CD8-positive, alpha-beta memory T cell (primary cell): ENCODE results near the gene SCP2. TPM values are rescaled to one million over a fixed set of nuclear protein-coding genes. Genes with fewer than 3 reads are reported as not detected.

ENCODE experiments used
- CTCF ChIA-PET: fragments of 350-600 bp; sonication (Branson Sonifier 250); formaldehyde crosslinking; loops from one replicate; lab custom pipeline; 2021; ENCODE audit warnings: antibody characterized with exemption; lab: Charles Lee
- POLR2A ChIA-PET: fragments of 350-600 bp; sonication (Branson Sonifier 250); formaldehyde crosslinking; loops from one replicate; lab custom pipeline; 2021; ENCODE audit warnings: antibody characterized with exemption; lab: Charles Lee
- DNase-seq, 5 donors: peaks; one replicate each; pipeline versions ENCODE4 v3.0.0 to v3.0.0-alpha.2; 2020 to 2022; ENCODE audit warnings: mixed read lengths in 1 of 5
- H3K27ac ChIP-seq: one replicate; pipeline ENCODE4 v1.7.0; 2013; ENCODE audit warnings: low read depth, mild to moderate bottlenecking, low read length, moderate library complexity
- H3K27me3 ChIP-seq: 2 replicates; pipeline ENCODE4 v1.7.0; 2013; ENCODE audit warnings: low read length, mild to moderate bottlenecking; ENCODE audit not compliant: insufficient read depth, poor library complexity, severe bottlenecking
- H3K36me3 ChIP-seq: 2 replicates; pipeline ENCODE4 v1.7.0; 2013; ENCODE audit warnings: mild to moderate bottlenecking, low read length, moderate library complexity; ENCODE audit not compliant: insufficient read depth
- H3K4me1 ChIP-seq: 2 replicates; pipeline ENCODE4 v1.7.0; 2013; ENCODE audit warnings: mild to moderate bottlenecking, low read length, moderate library complexity; ENCODE audit not compliant: insufficient read depth
- H3K4me3 ChIP-seq: 2 replicates; pipeline ENCODE4 v1.7.0; 2013; ENCODE audit warnings: mild to moderate bottlenecking, low read length
- H3K9me3 ChIP-seq: 2 replicates; pipeline ENCODE4 v1.7.0; 2013; ENCODE audit warnings: mild to moderate bottlenecking, low read length
- H3K27ac Mint-ChIP-seq, 8 donors: one replicate each; pipeline ENCODE4 v1.8.0; 2020 to 2021; ENCODE audit warnings: mixed read lengths in 8 of 8, mild to moderate bottlenecking in 6 of 8, inconsistent platforms in 3 of 8, moderate library complexity in 3 of 8
- H3K27me3 Mint-ChIP-seq, 2 donors: one replicate each; pipeline ENCODE4 v1.8.0; 2020 to 2021; ENCODE audit warnings: mixed read lengths in 2 of 2, mild to moderate bottlenecking in 1 of 2, moderate library complexity in 1 of 2
- H3K36me3 Mint-ChIP-seq, 3 donors: one replicate each; pipeline ENCODE4 v1.8.0; 2020 to 2021; ENCODE audit warnings: mixed read lengths in 3 of 3, inconsistent platforms in 1 of 3, mild to moderate bottlenecking in 1 of 3
- H3K4me1 Mint-ChIP-seq, 3 donors: one replicate each; pipeline ENCODE4 v1.8.0; 2020 to 2021; ENCODE audit warnings: mixed read lengths in 3 of 3, inconsistent platforms in 1 of 3, mild to moderate bottlenecking in 1 of 3
- H3K4me3 Mint-ChIP-seq, 7 donors: one replicate each; pipeline ENCODE4 v1.8.0; 2020 to 2021; ENCODE audit warnings: mixed read lengths in 7 of 7, mild to moderate bottlenecking in 6 of 7, moderate library complexity in 4 of 7, inconsistent platforms in 2 of 7
- H3K9me3 Mint-ChIP-seq, 5 donors: one replicate each; pipeline ENCODE4 v1.8.0; 2020 to 2022; ENCODE audit warnings: mixed read lengths in 5 of 5, mild to moderate bottlenecking in 3 of 5, moderate library complexity in 2 of 5, inconsistent platforms in 1 of 5
- polyA plus RNA-seq: library from polyadenylated mRNA; unstranded; fragments of 300-500 nt; fragmentation: Illumina TruSeq; gene quantifications from one replicate; pipeline ENCODE4 v1.2.3, GENCODE V29; 2021
- total RNA-seq, 2 experiments: library from RNA; stranded (reverse); gene quantifications; one replicate each; pipeline ENCODE4 v1.2.3, GENCODE V29; 2021

The SCP2 gene
- total and polyA plus RNA-seq, 3 experiments from 2014 or later, result 66.0 to 162 (median 69.0) TPM

- CTCF ChIA-PET, result interaction anchor here (2.2 kb wide), 1 partner anchor 11 kb away, joined by 7 read pairs; no protein-coding TSS in a partner anchor
Measured at GRCh38 chr1:53026254-53026653, 99.2 kb downstream of the SCP2 start.

GRCh38 chr1:53031732-53032131, 104.7 kb downstream of the SCP2 start:
- no peak overlapping the region for H3K4me3 ChIP-seq
- peaks cover 14% of the 10 kb centered on the region for H3K36me3 ChIP-seq
- Mint-ChIP-seq H3K27me3 (no peaks in the 10 kb centered on the region), H3K27ac (peak overlapping the region in 1 of 8 donors; percentile 15), H3K4me3 (no peak overlapping the region), H3K9me3 (no peaks in the 10 kb centered on the region), H3K4me1 (peaks cover 4 to 14% (median 6%) of the 10 kb centered on the region in 3 donors), H3K36me3 (peaks cover 6 to 44% (median 17%) of the 10 kb centered on the region in 3 donors)
- no peaks in the 10 kb centered on the region for H3K9me3 ChIP-seq
- no peak overlapping the region for H3K27ac ChIP-seq
- H3K27me3 ChIP-seq, result no peaks in the 10 kb centered on the region
- H3K4me1 ChIP-seq, result no peaks in the 10 kb centered on the region
- ChIA-PET POLR2A (interaction anchor here (0.6 kb wide), 1 partner anchor 327 kb away, joined by 6 read pairs; no protein-coding TSS in a partner anchor), CTCF (no interaction called here)
- DNase-seq, result no peak

More at GRCh38 chr1:53026254-53026653, 99.2 kb downstream of the SCP2 start:
- no peak overlapping the region for H3K27ac Mint-ChIP-seq
- H3K9me3 Mint-ChIP-seq, result no peaks in the 10 kb centered on the region
- POLR2A ChIA-PET, result no interaction called here
- no peak for DNase-seq
- Histone ChIP-seq H3K27me3 (no peaks in the 10 kb centered on the region), H3K9me3 (no peaks in the 10 kb centered on the region), H3K4me3 (no peak overlapping the region), H3K4me1 (no peaks in the 10 kb centered on the region), H3K36me3 (peaks cover 6% of the 10 kb centered on the region), H3K27ac (no peak overlapping the region)
- no peaks in the 10 kb centered on the region for H3K27me3 Mint-ChIP-seq
- peaks cover 0 to 27% (median 11%) of the 10 kb centered on the region in 3 donors for H3K36me3 Mint-ChIP-seq
- peaks cover 0 to 18% (median 8%) of the 10 kb centered on the region in 3 donors for H3K4me1 Mint-ChIP-seq
- H3K4me3 Mint-ChIP-seq, result no peak overlapping the region

GRCh38 chr1:53037159-53037558, 110.1 kb downstream of the SCP2 start:
- no peaks in the 10 kb centered on the region for H3K27me3 ChIP-seq
- peaks cover 17% of the 10 kb centered on the region for H3K36me3 ChIP-seq
- H3K4me1 ChIP-seq, result no peaks in the 10 kb centered on the region
- Mint-ChIP-seq H3K27ac (peak overlapping the region in 1 of 8 donors; percentile 23), H3K27me3 (no peaks in the 10 kb centered on the region), H3K36me3 (peaks cover 4 to 42% (median 26%) of the 10 kb centered on the region in 3 donors), H3K4me3 (no peak overlapping the region), H3K4me1 (peaks cover 2 to 8% (median 4%) of the 10 kb centered on the region in 3 donors), H3K9me3 (no peaks in the 10 kb centered on the region)
- no peak overlapping the region for H3K27ac ChIP-seq
- no peaks in the 10 kb centered on the region for H3K9me3 ChIP-seq
- ChIA-PET POLR2A (no interaction called here), CTCF (no interaction called here)
- DNase-seq, result no peak
- H3K4me3 ChIP-seq, result no peak overlapping the region

DNA sequence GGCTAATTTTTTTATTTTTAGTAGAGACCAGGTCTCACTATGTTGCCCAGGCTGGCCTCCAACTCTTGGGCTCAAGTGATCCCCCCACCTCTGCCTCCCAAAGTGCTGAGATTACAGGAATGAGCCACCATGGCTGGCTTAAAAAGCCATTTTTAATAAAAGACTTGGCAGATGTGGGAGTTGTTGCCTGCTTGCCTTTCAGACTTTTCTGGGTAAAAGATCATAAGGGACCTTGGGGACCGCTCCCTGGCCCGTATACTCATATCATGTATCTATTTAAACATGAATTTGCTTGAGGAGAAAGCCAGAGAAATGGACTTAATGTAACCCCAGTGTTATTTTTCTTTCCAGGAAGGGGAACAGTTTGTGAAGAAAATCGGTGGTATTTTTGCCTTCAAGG, 111.5 kb downstream of the SCP2 start:
- Mint-ChIP-seq H3K27me3 (no peaks in the 10 kb centered on the region), H3K9me3 (no peaks in the 10 kb centered on the region), H3K27ac (peak overlapping the region in 1 of 8 donors; percentile 5), H3K36me3 (peaks cover 0 to 48% (median 22%) of the 10 kb centered on the region in 3 donors), H3K4me1 (peaks cover 2 to 9% (median 8%) of the 10 kb centered on the region in 3 donors), H3K4me3 (no peak overlapping the region)
- no peak for DNase-seq
- Histone ChIP-seq H3K9me3 (no peaks in the 10 kb centered on the region), H3K4me1 (no peaks in the 10 kb centered on the region), H3K27ac (no peak overlapping the region), H3K27me3 (no peaks in the 10 kb centered on the region), H3K36me3 (peaks cover 13% of the 10 kb centered on the region), H3K4me3 (no peak overlapping the region)
- ChIA-PET CTCF (no interaction called here), POLR2A (no interaction called here)

GRCh38 chr1:53043271-53043670, 116.2 kb downstream of the SCP2 start:
- H3K36me3 ChIP-seq, result peaks cover 13% of the 10 kb centered on the region
- Mint-ChIP-seq H3K4me1 (peaks cover 2 to 8% (median 4%) of the 10 kb centered on the region in 3 donors), H3K27ac (no peak overlapping the region), H3K9me3 (no peaks in the 10 kb centered on the region), H3K27me3 (no peaks in the 10 kb centered on the region), H3K4me3 (no peak overlapping the region), H3K36me3 (peaks cover 0 to 80% (median 20%) of the 10 kb centered on the region in 3 donors)
- no peaks in the 10 kb centered on the region for H3K27me3 ChIP-seq
- no peaks in the 10 kb centered on the region for H3K9me3 ChIP-seq
- H3K4me3 ChIP-seq, result no peak overlapping the region
- ChIA-PET POLR2A (no interaction called here), CTCF (no interaction called here)
- H3K27ac ChIP-seq, result no peak overlapping the region
- no peaks in the 10 kb centered on the region for H3K4me1 ChIP-seq
- no peak for DNase-seq

- Mint-ChIP-seq H3K9me3 (no peaks in the 10 kb centered on the region), H3K4me1 (peaks cover 2 to 8% (median 4%) of the 10 kb centered on the region in 3 donors), H3K4me3 (no peak overlapping the region), H3K27me3 (no peaks in the 10 kb centered on the region), H3K27ac (peak overlapping the region in 1 of 8 donors; percentile 25), H3K36me3 (peaks cover 0 to 80% (median 15%) of the 10 kb centered on the region in 3 donors)
- no peaks in the 10 kb centered on the region for H3K9me3 ChIP-seq
- H3K27ac ChIP-seq, result no peak overlapping the region
- peaks cover 4% of the 10 kb centered on the region for H3K36me3 ChIP-seq
- H3K27me3 ChIP-seq, result no peaks in the 10 kb centered on the region
- H3K4me3 ChIP-seq, result no peak overlapping the region
- DNase-seq, result no peak
- no peaks in the 10 kb centered on the region for H3K4me1 ChIP-seq
- ChIA-PET CTCF (no interaction called here), POLR2A (no interaction called here)
Measured at GRCh38 chr1:53044926-53045325, 117.8 kb downstream of the SCP2 start.

GRCh38 chr1:53046930-53047329, 119.9 kb downstream of the SCP2 start:
- no peak overlapping the region for H3K27ac Mint-ChIP-seq
- Histone ChIP-seq H3K4me1 (no peaks in the 10 kb centered on the region), H3K36me3 (no peaks in the 10 kb centered on the region), H3K4me3 (no peak overlapping the region), H3K27ac (no peak overlapping the region), H3K9me3 (no peaks in the 10 kb centered on the region), H3K27me3 (no peaks in the 10 kb centered on the region)
- no peak overlapping the region for H3K4me3 Mint-ChIP-seq
- peaks cover 3 to 80% (median 13%) of the 10 kb centered on the region in 3 donors for H3K36me3 Mint-ChIP-seq
- no peak for DNase-seq
- POLR2A ChIA-PET, result no interaction called here
- CTCF ChIA-PET, result no interaction called here
- H3K27me3 Mint-ChIP-seq, result no peaks in the 10 kb centered on the region
- H3K9me3 Mint-ChIP-seq, result no peaks in the 10 kb centered on the region
- peaks cover 2 to 4% (median 4%) of the 10 kb centered on the region in 3 donors for H3K4me1 Mint-ChIP-seq

GRCh38 chr1:53047737-53048736, 121.0 kb downstream of the SCP2 start:
- peak overlapping the region in 4 of 8 donors; percentile 3 to 92 (median 38) for H3K27ac Mint-ChIP-seq
- no peak for DNase-seq

More at GRCh38 chr1:53047737-53048736, 121.0 kb downstream of the SCP2 start:
- Histone ChIP-seq H3K4me3 (no peak overlapping the region), H3K27me3 (no peaks in the 10 kb centered on the region), H3K4me1 (no peaks in the 10 kb centered on the region), H3K9me3 (no peaks in the 10 kb centered on the region), H3K27ac (peak overlapping the region; percentile 10), H3K36me3 (no peaks in the 10 kb centered on the region)
- no peaks in the 10 kb centered on the region for H3K9me3 Mint-ChIP-seq
- ChIA-PET POLR2A (no interaction called here), CTCF (no interaction called here)
- no peak overlapping the region for H3K4me3 Mint-ChIP-seq
- H3K36me3 Mint-ChIP-seq, result peaks cover 3 to 83% (median 21%) of the 10 kb centered on the region in 3 donors
- H3K4me1 Mint-ChIP-seq, result peaks cover 0 to 4% (median 0%) of the 10 kb centered on the region in 3 donors
- no peaks in the 10 kb centered on the region for H3K27me3 Mint-ChIP-seq
